ENCODE results near the gene PTPRN2.

Gene PTPRN2

DNA sequence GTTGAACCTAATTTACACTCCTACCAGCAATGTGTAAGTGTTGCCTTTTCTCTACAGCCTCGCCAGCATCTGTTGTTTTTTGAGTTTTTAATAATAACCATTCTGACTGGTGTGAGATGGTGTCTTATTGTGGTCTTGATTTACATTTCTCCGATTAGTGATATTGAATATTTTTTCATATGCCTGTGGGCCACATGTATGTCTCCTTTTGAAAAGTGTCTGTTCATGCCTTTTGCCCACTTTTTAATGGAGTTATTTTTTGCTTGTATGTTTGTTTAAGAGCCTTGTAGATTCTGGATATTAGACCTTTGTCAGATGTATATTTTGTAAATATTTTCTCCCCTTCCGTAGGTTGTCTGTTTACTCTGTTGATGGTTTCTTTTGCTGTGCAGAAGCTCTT is 1055.6 kb downstream of the PTPRN2 start:
- TF ChIP-seq, protein P1, sequence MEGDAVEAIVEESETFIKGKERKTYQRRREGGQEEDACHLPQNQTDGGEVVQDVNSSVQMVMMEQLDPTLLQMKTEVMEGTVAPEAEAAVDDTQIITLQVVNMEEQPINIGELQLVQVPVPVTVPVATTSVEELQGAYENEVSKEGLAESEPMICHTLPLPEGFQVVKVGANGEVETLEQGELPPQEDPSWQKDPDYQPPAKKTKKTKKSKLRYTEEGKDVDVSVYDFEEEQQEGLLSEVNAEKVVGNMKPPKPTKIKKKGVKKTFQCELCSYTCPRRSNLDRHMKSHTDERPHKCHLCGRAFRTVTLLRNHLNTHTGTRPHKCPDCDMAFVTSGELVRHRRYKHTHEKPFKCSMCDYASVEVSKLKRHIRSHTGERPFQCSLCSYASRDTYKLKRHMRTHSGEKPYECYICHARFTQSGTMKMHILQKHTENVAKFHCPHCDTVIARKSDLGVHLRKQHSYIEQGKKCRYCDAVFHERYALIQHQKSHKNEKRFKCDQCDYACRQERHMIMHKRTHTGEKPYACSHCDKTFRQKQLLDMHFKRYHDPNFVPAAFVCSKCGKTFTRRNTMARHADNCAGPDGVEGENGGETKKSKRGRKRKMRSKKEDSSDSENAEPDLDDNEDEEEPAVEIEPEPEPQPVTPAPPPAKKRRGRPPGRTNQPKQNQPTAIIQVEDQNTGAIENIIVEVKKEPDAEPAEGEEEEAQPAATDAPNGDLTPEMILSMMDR (IDR thresholded peaks at IDR 0.05; ENCODE audit: low read depth, low read length), result no peak

DNA sequence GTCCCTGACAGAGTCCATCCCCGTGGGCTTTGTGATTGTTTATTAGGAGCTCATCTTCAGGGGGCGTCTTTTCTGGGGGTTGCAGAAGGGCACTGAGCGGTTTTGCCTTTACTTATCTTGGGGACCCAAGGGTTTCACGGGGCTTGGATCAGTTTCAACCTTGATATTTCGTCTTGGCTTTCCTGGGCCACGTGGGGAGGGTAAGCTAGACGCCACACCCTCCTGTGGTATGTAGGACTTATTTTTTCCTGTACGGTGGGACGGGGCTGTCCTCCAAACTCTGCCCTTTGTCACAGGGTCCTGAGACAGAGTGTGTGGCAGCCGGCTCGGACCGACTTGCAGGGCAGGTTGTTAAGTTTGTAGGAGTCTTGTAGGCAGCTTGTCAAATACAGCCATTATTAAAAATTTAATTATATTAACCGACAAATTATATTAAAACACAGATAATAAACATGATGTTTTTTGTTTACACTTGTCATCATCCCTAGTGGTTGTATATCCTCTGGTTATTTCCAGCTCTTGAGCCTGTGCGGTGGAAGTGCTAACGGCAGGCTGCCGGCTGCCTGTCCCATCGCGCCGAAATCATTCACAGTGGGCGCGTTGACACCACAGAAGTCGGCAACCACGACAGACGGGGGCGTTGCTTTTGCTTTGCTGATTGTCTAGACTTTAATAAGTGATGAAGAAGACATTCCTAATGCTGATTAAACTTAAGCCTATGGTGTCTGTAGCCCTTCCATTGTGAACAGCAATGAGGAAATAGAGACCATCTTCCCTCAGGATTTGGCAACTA is 1057.7 kb downstream of the PTPRN2 start:
- TF ChIP-seq, protein P1 (IDR thresholded peaks at IDR 0.05; ENCODE audit: low read depth, low read length), result no peak
- DNase-seq (ENCODE audit: extremely low read depth, low read depth), result no peak

More for the DNA sequence above, 1055.6 kb downstream of the PTPRN2 start:
- DNase-seq (ENCODE audit: extremely low read depth, low read depth), result no peak

DNA sequence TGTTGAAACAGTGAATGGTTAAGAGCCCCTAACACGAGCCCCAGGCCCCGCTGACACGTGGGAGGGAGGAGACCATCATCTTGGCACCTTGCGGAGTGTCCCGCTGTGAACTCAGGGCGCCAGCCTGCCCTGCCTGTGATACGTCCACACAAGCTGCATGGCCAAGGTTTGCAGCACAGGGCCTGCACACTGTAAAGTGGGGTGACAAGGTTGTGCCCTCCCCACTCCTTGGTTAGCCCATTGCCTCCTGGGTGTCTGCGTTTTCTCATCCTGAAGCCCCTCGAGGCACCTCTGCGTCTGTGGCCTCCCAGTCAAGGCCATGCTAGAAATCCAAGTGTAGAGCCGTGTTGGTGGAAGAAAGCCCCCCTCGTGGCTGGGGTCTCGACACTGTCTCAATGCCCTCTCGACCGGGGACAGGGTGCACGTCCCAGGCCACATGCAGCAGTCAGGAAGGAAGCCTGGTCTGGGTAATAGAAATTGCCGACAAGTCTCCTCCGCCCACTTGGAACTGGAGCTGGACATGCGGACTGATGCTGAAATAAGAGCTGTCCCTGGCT is 1058.8 kb downstream of the PTPRN2 start:
- no peak for DNase-seq (ENCODE audit: extremely low read depth, low read depth)
- TF ChIP-seq, protein P1 (IDR thresholded peaks at IDR 0.05; ENCODE audit: low read depth, low read length), result no peak

DNA sequence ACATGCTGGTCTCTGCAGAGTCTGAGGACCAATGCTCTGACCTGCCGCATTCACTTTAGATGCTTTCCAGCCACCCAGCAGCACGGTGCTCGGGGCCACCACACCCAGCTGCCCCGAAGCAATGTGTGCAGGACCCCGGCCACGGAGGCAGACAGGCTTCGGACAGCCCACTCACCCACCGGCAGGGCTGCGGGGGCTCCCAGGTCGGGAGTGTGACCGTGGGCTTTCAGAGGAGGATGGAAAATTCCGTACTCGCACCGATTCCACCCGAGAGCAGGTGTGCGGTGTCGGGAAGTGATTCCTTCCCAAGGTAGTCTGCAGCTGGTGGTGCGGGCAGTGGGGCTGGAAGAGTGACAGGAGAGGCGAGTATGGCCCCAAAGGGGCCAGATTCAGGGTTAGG is 1059.9 kb downstream of the PTPRN2 start:
- DNase-seq (ENCODE audit: extremely low read depth, low read depth), result no peak
- TF ChIP-seq, protein P1 (IDR thresholded peaks at IDR 0.05; ENCODE audit: low read depth, low read length), result no peak

DNA sequence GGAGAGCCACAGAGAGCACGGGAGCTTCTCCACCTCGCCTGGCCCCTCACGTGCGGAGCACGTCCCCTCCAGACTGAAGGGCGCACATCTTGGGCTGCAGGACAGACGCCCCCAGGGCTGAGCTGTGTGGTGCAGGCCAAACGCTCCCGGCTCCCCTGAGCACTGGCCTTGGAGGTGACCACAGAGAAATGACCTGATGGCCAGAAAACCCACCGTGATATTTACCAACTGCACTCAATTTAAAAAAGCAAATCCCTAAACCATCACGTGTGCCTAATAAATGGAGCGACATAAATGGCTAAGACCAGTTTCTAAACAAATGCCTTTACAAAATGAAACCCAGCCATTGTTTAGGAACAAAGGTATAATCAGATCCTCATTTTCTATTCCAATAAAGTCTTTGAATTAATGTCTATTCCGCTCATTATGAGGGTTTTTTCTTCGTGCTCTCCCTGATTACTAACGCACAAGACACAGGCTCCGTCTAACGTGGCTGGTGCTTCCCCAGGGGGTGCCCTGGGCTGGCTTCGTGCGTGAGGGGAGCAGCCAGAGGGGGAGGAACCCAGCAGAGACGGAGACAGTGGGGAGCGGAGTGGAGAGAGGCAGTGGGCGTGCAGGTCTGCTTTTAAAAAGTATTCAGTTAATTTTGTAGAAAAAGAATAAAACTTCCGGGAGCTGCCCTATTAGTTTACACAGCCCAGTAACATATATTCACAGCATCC is 1060.5 kb downstream of the PTPRN2 start:
- DNase-seq (ENCODE audit: extremely low read depth, low read depth), result no peak
- TF ChIP-seq, protein P1 (IDR thresholded peaks at IDR 0.05; ENCODE audit: low read depth, low read length), result no peak

DNA sequence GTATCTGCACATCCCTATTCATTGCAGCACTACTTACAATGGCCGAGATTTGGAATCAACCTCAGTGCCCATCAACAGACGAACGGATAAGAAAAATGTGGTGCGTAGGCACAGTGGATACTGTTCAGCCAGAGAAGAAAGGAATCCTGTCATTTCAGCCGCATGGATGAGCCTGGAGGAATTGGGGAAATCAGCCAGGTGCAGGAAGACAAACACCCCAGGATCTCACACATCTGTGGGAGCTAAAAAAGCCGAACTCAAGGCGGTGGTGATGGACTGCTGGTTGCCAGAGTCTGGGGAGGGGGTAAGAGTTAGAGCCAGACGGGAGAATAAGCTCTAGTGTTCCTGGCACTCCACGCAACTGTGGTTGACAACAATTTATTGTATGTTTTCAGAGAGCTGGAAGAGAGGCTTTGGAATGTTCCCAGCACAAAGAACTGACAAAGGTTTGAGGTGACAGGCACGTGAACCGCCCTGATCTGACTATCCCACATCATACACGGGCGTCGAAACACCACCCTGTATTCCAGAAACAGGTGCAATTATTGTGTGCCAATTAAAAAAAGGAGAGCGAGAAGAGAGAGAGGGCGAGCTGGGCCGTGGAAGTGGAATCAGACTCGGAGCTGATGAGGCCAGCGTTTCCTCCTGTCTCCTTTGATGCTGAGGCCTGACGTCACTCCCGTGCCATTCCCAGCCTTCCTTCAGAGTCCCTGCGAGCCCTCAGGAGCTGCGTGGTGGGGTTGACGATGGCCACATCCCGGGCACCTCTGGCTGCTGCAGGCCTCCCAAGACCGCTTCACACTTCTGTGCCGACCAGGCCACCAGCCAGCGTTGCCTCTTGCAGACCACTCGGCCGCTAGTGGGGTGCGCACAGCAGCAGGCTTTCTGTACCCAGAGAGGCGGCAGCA is 1061.4 kb downstream of the PTPRN2 start:
- TF ChIP-seq, protein P1 (IDR thresholded peaks at IDR 0.05; ENCODE audit: low read depth, low read length), result no peak

More for the DNA sequence above, 1061.4 kb downstream of the PTPRN2 start:
- no peak for DNase-seq (ENCODE audit: extremely low read depth, low read depth)

Measured in AG09319 (cell line).